Measurements from ENCODE around the gene PI4K2A.
A peak's percentile ranks its signal among the peaks of the same experiment; 100 is the strongest.
"Not testable (repeated sequence)": the region's sequence is repeated elsewhere in the genome, so short reads cannot be mapped to it uniquely, and the experiment has no call there.

Gene PI4K2A

GRCh38 chr10:97666992-97667391, 26.5 kb downstream of the PI4K2A start:
- DNase-seq (ENCODE audit: low read depth in 1 of 2, low spot score in 1 of 2), result no peak
- in situ Hi-C loops (cut with HindIII; ENCODE audit: low pct_unique_long_range_greater_than_20kb, low sequenced_read_pairs), result no loop called here
- TF ChIP-seq JUND (IDR thresholded peaks at IDR 0.05; ENCODE audit: low read depth), result no peak

GRCh38 chr10:97667463-97667862, 27.0 kb downstream of the PI4K2A start:
- no peak for DNase-seq (ENCODE audit: low read depth in 1 of 2, low spot score in 1 of 2)
- in situ Hi-C loops (cut with HindIII; ENCODE audit: low pct_unique_long_range_greater_than_20kb, low sequenced_read_pairs), result no loop called here
- no peak for TF ChIP-seq JUND (IDR thresholded peaks at IDR 0.05; ENCODE audit: low read depth)

GRCh38 chr10:97669571-97669970, 29.1 kb downstream of the PI4K2A start:
- in situ Hi-C loops (cut with HindIII; ENCODE audit: low pct_unique_long_range_greater_than_20kb, low sequenced_read_pairs), result no loop called here
- no peak for TF ChIP-seq JUND (IDR thresholded peaks at IDR 0.05; ENCODE audit: low read depth)

GRCh38 chr10:97673736-97674525, 33.5 kb downstream of the PI4K2A start:
- DNase-seq (ENCODE audit: low read depth in 1 of 2, low spot score in 1 of 2), result peak in 1 of 2 experiments; percentile 39
- in situ Hi-C loops (cut with HindIII; ENCODE audit: low pct_unique_long_range_greater_than_20kb, low sequenced_read_pairs), result no loop called here
- no peak for TF ChIP-seq JUND (IDR thresholded peaks at IDR 0.05; ENCODE audit: low read depth)

More at GRCh38 chr10:97669571-97669970, 29.1 kb downstream of the PI4K2A start:
- DNase-seq (ENCODE audit: low read depth in 1 of 2, low spot score in 1 of 2), result no peak

GRCh38 chr10:97675222-97675621, 34.8 kb downstream of the PI4K2A start:
- in situ Hi-C loops (cut with HindIII; ENCODE audit: low pct_unique_long_range_greater_than_20kb, low sequenced_read_pairs), result no loop called here
- TF ChIP-seq JUND (IDR thresholded peaks at IDR 0.05; ENCODE audit: low read depth), result no peak
- no peak for DNase-seq (ENCODE audit: low read depth in 1 of 2, low spot score in 1 of 2)

- in situ Hi-C loops (cut with HindIII; ENCODE audit: low pct_unique_long_range_greater_than_20kb, low sequenced_read_pairs), result no loop called here
- peak; percentile 68 to 81 for DNase-seq (ENCODE audit: low read depth in 1 of 2, low spot score in 1 of 2)
Observed at GRCh38 chr10:97676770-97677581, 36.5 kb downstream of the PI4K2A start.

GRCh38 chr10:97679594-97679993, 39.1 kb downstream of the PI4K2A start:
- no peak for TF ChIP-seq JUND (IDR thresholded peaks at IDR 0.05; ENCODE audit: low read depth)
- in situ Hi-C loops (cut with HindIII; ENCODE audit: low pct_unique_long_range_greater_than_20kb, low sequenced_read_pairs), result no loop called here
- no peak for DNase-seq (ENCODE audit: low read depth in 1 of 2, low spot score in 1 of 2)

More at GRCh38 chr10:97676770-97677581, 36.5 kb downstream of the PI4K2A start:
- TF ChIP-seq JUND (IDR thresholded peaks at IDR 0.05; ENCODE audit: low read depth), result no peak

GRCh38 chr10:97682042-97682441, 41.6 kb downstream of the PI4K2A start:
- TF ChIP-seq JUND (IDR thresholded peaks at IDR 0.05; ENCODE audit: low read depth), result no peak
- peak in 1 of 2 experiments; percentile 17 for DNase-seq (ENCODE audit: low read depth in 1 of 2, low spot score in 1 of 2)
- in situ Hi-C loops (cut with HindIII; ENCODE audit: low pct_unique_long_range_greater_than_20kb, low sequenced_read_pairs), result no loop called here

GRCh38 chr10:97683556-97684367, 43.3 kb downstream of the PI4K2A start:
- DNase-seq (ENCODE audit: low read depth in 1 of 2, low spot score in 1 of 2), result peak; percentile 62 to 71
- TF ChIP-seq JUND (IDR thresholded peaks at IDR 0.05; ENCODE audit: low read depth), result no peak
- in situ Hi-C loops (cut with HindIII; ENCODE audit: low pct_unique_long_range_greater_than_20kb, low sequenced_read_pairs), result no loop called here

- in situ Hi-C loops (cut with HindIII; ENCODE audit: low pct_unique_long_range_greater_than_20kb, low sequenced_read_pairs); DNase-seq (ENCODE audit: low read depth in 1 of 2, low spot score in 1 of 2): not testable (repeated sequence)
Observed at GRCh38 chr10:97684368-97684713, 43.9 kb downstream of the PI4K2A start.

- in situ Hi-C loops (cut with HindIII; ENCODE audit: low pct_unique_long_range_greater_than_20kb, low sequenced_read_pairs), result no loop called here
- no peak for TF ChIP-seq JUND (IDR thresholded peaks at IDR 0.05; ENCODE audit: low read depth)
- DNase-seq (ENCODE audit: low read depth in 1 of 2, low spot score in 1 of 2), result no peak
Observed at GRCh38 chr10:97684866-97685394, 44.5 kb downstream of the PI4K2A start.

GRCh38 chr10:97685395-97685958, 45.0 kb downstream of the PI4K2A start:
- in situ Hi-C loops (cut with HindIII; ENCODE audit: low pct_unique_long_range_greater_than_20kb, low sequenced_read_pairs), result no loop called here
- no peak for TF ChIP-seq JUND (IDR thresholded peaks at IDR 0.05; ENCODE audit: low read depth)
- peak in 1 of 2 experiments; percentile 63 for DNase-seq (ENCODE audit: low read depth in 1 of 2, low spot score in 1 of 2)

All from T47D (cell line).